Transverse colon (tissue), 4 donors: ENCODE measurements around the gene PACSIN2. TPM values are rescaled to one million over a fixed set of nuclear protein-coding genes. Genes with fewer than 3 reads are reported as not detected.
"Not testable (repeated sequence)": the region's sequence is repeated elsewhere in the genome, so short reads cannot be mapped to it uniquely, and the experiment has no call there.

ENCODE experiments used
- DNase-seq: peaks from one replicate; pipeline ENCODE4 v3.0.0-alpha.2; 2019
- H3K27ac ChIP-seq, 4 donors: fragments of 200-600 bp; sonication (generic); 2 replicates each; pipeline ENCODE4 v1.5.1; 2016 to 2018; ENCODE audit warnings: inconsistent platforms in 4 of 4
- H3K27me3 ChIP-seq: fragments of 200-600 bp; sonication (generic); 2 replicates; pipeline ENCODE4 v1.5.1; 2017; ENCODE audit warnings: inconsistent platforms
- H3K36me3 ChIP-seq, 4 donors: fragments of 200-600 bp; sonication (generic); 2 replicates each; pipeline ENCODE4 v1.5.1; 2017 to 2019; ENCODE audit warnings: inconsistent platforms in 4 of 4
- H3K4me1 ChIP-seq, 4 donors: fragments of 200-600 bp; sonication (generic); 2 replicates each; pipeline ENCODE4 v1.5.1; 2017 to 2020; ENCODE audit warnings: inconsistent platforms in 4 of 4
- H3K4me3 ChIP-seq, 4 donors: fragments of 200-600 bp; sonication (generic); 1 replicate in 1 of 4; 2 replicates in 3 of 4; pipeline versions ENCODE4 v1.5.1 to v1.6.1; 2017 to 2019; ENCODE audit warnings: inconsistent platforms in 4 of 4
- H3K9me3 ChIP-seq, 2 donors: fragments of 200-600 bp; sonication (generic); 2 replicates each; pipeline ENCODE4 v1.5.1; 2017 to 2019; ENCODE audit warnings: inconsistent platforms in 2 of 2
- CTCF ChIP-seq, 5 experiments: fragments of 200-600 bp in 3 of 5; fragments of 450-650 bp in 2 of 5; sonication (generic) in 3 of 5; IDR thresholded peaks; 1 replicate in 2 of 5; 2 replicates in 3 of 5; pipeline ENCODE4 v1.5.1; 2016 to 2017; ENCODE audit warnings: antibody characterized with exemption in 5 of 5, inconsistent platforms in 3 of 5, mild to moderate bottlenecking in 2 of 5, moderate library complexity in 1 of 5
- EP300 ChIP-seq: sonication (generic); formaldehyde crosslinking; IDR thresholded peaks from one replicate; pipeline ENCODE4 v1.6.1; 2017; ENCODE audit warnings: antibody characterized with exemption, low read depth
- POLR2A ChIP-seq: fragments of 450-650 bp; IDR thresholded peaks from one replicate; pipeline ENCODE4 v1.6.1; 2016; ENCODE audit warnings: antibody characterized with exemption, mild to moderate bottlenecking, moderate library complexity
- POLR2AphosphoS5 ChIP-seq, 3 donors: sonication (generic); formaldehyde crosslinking; IDR thresholded peaks; one replicate each; pipeline ENCODE4 v1.6.1; 2016; ENCODE audit warnings: antibody characterized with exemption in 3 of 3
- WGBS, 2 donors: methylation state at CpG; one replicate each; pipeline ENCODE4 v1.1.5; 2018; ENCODE audit warnings: low coverage in 1 of 2; 5-methylcytosine and 5-hydroxymethylcytosine counted together
- in situ Hi-C, 4 donors: fragments of 200-750 bp; cut with MboI; loops; one replicate each; pipeline versions ENCODE4 v1.15.0 to v1.15.1; 2017; ENCODE audit warnings: low sequenced_read_pairs in 3 of 4, low pct_ligation_motif_present in 1 of 4, low pct_unique_long_range_greater_than_20kb in 1 of 4
- intact Hi-C: fragments of 100-400 bp; cut with DNase I; formaldehyde crosslinking; loops from one replicate; pipeline ENCODE4 v1.15.1; 2023; ENCODE audit warnings: low total_unique reads
- total RNA-seq, 4 donors: library from RNA; depleted of rRNA; stranded (reverse); fragments of >200 nt; gene quantifications; one replicate each; pipeline ENCODE4 v1.1.0, GENCODE V29; 2016

The PACSIN2 gene
- total RNA-seq, 4 donors from 2014 or later, result 53.9 to 250 (median 198) TPM

- no peaks in the 10 kb centered on the region for H3K27me3 ChIP-seq
- H3K27ac ChIP-seq, result peak overlapping the region; percentile 63 to 75 (median 73)
- TF ChIP-seq POLR2A (no peak), EP300 (no peak), POLR2AphosphoS5 (IDR thresholded peaks at IDR 0.05) (peak in 1 of 3 donors; percentile 54), CTCF (IDR thresholded peaks at IDR 0.05) (no peak)
- intact Hi-C loops (no loop called here), in situ Hi-C loops (no loop called here)
- H3K4me3 ChIP-seq, result no peak overlapping the region
- WGBS, 2 donors, result 66 to 84% methylated on average over 5 to 6 of the region's 6 CpGs
- H3K36me3 ChIP-seq, result no peaks in the 10 kb centered on the region
- peak; percentile 52 for DNase-seq
- no peaks in the 10 kb centered on the region for H3K9me3 ChIP-seq
- peaks cover 3 to 28% (median 17%) of the 10 kb centered on the region in 4 donors for H3K4me1 ChIP-seq
Measured at GRCh38 chr22:43018615-43019014, 3.7 kb upstream of the PACSIN2 start.

GRCh38 chr22:43017525-43018460 lies 2.8 kb upstream of the PACSIN2 start:
- no peak for DNase-seq
- Histone ChIP-seq H3K4me3 (no peak overlapping the region), H3K27ac (peak overlapping the region; percentile 63 to 75 (median 73)), H3K9me3 (no peaks in the 10 kb centered on the region), H3K4me1 (peaks cover 10 to 36% (median 25%) of the 10 kb centered on the region in 4 donors), H3K36me3 (no peaks in the 10 kb centered on the region), H3K27me3 (no peaks in the 10 kb centered on the region)
- TF ChIP-seq POLR2AphosphoS5 (IDR thresholded peaks at IDR 0.05) (no peak), CTCF (IDR thresholded peaks at IDR 0.05) (no peak), EP300 (no peak), POLR2A (no peak)
- in situ Hi-C loops (no loop called here), intact Hi-C loops (no loop called here)
- 70 to 79% methylated on average over 3 to 10 of the region's 10 CpGs for WGBS, 2 donors

GRCh38 chr22:43016150-43016549 lies 1.2 kb upstream of the PACSIN2 start:
- Histone ChIP-seq H3K27ac (peak overlapping the region in 3 of 4 donors; percentile 84 to 91 (median 86)), H3K4me3 (peak overlapping the region in 1 of 4 donors; percentile 88), H3K4me1 (peaks cover 13 to 49% (median 35%) of the 10 kb centered on the region in 4 donors)
- H3K36me3 ChIP-seq, DNase-seq, H3K9me3 ChIP-seq, intact Hi-C loops, in situ Hi-C loops, H3K27me3 ChIP-seq: not testable (repeated sequence)
- 86 to 94% methylated on average over 3 to 5 of the region's 5 CpGs for WGBS, 2 donors

GRCh38 chr22:43015677-43016042 lies 711 bp upstream of the PACSIN2 start:
- intact Hi-C loops, result no loop called here
- WGBS, 2 donors, result 26 to 30% methylated on average over 1 to 5 of the region's 5 CpGs
- H3K4me1 ChIP-seq, result peaks cover 17 to 54% (median 39%) of the 10 kb centered on the region in 4 donors

More at GRCh38 chr22:43015677-43016042, 711 bp upstream of the PACSIN2 start:
- H3K36me3 ChIP-seq, result no peaks in the 10 kb centered on the region
- TF ChIP-seq POLR2AphosphoS5 (IDR thresholded peaks at IDR 0.05) (no peak), EP300 (no peak), CTCF (IDR thresholded peaks at IDR 0.05) (no peak), POLR2A (no peak)
- no peak for DNase-seq
- peak overlapping the region; percentile 84 to 91 (median 88) for H3K27ac ChIP-seq
- in situ Hi-C loops, result no loop called here
- no peaks in the 10 kb centered on the region for H3K27me3 ChIP-seq
- H3K9me3 ChIP-seq, result no peaks in the 10 kb centered on the region
- H3K4me3 ChIP-seq, result peak overlapping the region; percentile 69 to 88 (median 82)
